Measurements from ENCODE around the gene FXYD3.

FXYD3 gene, protein sequence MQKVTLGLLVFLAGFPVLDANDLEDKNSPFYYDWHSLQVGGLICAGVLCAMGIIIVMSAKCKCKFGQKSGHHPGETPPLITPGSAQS

DNA sequence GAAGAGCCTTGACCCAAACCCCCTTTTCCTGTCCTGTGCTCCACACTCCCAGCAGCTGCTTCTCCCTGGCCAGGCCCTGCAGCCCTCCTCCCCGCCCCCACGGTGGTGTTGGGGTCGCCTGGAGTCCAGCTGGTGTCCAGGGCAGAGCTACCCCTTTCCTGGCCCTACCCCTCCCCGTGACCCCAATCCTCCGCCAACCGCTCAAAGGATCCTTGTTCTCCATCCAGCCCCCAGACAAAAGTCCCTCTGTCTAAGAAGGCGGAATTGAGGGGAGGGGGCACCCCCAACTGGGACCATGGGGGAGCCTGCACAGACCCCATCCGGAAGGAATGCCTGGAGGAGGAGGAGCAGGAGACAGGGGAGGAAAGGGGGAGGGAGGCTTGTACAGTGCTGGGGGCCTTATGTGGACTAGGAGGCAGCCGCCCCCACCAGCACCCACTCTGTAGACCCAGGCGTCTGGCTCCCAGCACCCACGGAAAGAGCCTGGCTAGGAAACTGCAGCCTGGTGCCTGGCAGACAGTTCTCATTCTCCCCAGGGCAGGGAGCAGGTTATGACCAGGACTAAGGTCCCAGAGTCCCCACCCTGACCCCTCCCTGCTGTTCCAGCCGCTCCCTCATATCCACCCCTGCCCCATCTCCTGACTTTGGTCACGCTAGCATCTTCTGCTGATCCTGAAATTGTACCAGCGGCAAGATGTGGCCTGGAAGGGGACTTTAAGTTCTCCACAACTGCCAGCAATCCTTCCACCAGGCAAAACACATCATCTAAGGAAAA lies at the start of gene FXYD3:
Gene FXYD3 (plus strand): TSS at position 647 of the 775 bp plus-strand sequence. CDS start 3,554 bp downstream, outside the sequence.
- no peak for DNase-seq (ENCODE audit: low spot score)

DNA sequence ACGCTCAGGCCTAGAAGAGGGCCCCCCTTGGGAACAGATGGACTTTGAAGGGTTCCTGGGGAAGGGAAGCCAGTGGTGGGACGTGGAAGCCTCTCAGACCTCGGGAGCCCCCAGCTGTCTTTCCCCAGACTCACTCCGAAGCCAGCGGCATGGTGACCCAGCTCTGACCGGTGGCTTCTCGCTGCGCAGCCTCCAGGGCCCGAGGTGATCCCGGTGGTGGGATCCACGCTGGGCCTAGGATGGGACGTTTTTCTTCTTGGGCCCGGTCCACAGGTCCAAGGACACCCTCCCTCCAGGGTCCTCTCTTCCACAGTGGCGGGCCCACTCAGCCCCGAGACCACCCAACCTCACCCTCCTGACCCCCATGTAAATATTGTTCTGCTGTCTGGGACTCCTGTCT lies 49.5 kb upstream of the FXYD3 start:
- DNase-seq (ENCODE audit: low spot score), result no peak

DNA sequence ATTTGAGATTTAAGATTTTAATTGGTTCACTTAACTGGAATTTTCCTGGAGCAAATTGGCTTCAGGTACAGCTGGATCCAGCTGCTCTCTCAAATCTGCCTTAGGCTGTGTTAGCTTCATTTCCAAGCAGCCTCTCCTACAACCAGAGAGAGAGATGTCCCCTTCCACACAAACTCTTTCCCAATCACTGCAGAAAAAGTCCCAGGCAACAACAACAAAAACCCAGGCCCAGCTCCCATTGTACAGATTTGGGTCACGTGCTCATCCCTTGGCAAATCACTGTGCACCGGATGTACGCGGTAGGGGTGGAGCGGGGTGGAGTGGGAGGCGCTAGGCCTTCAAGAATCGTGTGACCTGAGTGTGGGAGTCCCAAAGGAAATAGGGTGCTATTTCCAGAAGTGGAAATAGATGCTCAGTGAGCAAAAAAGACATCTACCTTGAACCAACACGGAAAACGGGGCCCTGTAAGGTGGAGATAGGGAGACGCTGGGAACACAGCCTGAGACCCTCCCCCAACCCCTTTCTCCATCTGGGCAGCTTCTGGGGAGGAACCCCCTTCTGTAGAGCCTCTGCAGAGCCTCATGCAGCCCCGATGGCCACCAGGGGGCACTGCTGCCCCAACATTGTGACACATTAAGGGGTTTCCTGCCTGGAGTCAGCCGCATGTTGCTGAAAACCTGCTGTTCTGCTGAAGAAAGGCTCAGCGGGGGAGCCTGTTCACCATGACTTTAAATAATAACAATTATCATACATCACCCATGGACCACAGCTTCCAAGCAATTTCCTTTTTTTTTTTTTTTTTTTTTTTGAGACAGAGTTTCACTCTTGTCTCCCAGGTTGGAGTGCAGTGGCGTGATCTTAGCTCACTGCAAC lies 48.7 kb upstream of the FXYD3 start:
- DNase-seq (ENCODE audit: low spot score), result peak; percentile 81

DNA sequence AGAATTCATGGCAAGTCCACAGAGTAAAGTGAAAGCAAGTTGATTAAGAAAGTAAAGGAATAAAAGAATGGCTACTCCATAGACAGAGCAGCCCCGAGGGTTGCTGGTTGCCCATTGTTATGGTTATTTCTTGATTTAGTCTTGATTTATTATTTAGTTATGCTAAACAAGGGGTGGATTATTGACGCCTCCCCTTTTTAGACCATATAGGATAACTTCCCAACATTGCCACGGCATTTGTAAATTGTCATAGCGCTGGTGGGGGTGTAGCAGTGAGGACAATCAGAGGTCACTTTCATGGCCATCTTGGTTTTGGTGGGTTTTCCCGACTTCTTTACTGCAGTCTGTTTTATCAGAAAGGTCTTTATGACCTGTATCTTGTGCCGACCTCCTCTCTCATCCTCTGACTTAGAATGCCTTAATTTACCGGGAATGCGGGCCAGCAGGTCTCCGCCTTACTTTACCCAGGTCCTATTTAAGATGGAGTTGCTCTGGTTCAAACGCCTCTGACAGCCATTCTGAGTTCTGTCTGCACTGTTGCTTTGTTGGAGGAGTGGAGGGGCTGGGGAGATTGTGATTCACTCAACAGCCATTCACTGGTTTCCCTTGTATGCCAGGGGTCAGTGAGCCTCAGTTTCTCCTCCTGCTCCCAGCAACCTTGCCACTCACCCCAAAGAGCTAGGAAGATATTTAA lies 46.5 kb upstream of the FXYD3 start:
- DNase-seq (ENCODE audit: low spot score), result no peak

DNA sequence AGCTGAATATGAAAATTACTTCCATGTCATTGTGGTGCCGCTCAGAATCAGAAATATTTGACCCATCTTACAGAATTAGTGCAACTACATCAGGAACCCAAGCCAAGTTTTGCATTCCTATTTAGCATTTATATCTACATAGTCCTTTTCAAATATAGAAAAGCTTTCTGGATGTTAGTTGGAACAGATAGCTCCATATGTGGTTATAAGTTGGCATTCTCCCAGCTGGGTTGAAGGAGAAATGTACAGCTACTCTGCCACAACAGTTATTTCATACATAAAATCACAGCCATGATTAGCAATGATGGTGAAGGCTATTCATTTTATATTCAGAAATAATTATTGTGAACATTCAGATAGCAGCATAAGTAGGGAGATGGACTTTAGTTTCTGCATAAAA lies 45.9 kb upstream of the FXYD3 start:
- no peak for DNase-seq (ENCODE audit: low spot score)

DNA sequence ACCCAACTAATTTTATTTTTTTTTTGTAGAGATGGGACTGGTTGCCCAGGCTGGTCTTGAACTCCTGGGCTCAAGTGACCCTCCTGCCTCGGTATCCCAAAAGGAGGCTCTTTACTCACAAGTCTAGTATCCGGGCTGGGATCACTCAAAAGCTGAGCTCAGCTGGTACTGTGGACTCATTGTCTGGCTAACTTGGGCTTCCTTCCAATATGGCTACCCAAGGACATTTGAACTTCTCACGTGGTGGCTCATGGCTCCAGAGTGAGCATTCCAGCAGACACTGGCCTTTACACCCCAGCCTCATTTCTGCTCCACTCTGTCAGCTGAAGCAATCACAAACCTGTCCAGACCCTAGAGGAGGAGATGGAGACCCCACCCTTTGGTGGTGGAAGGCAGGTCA lies 45.2 kb upstream of the FXYD3 start:
- DNase-seq (ENCODE audit: low spot score), result no peak

DNA sequence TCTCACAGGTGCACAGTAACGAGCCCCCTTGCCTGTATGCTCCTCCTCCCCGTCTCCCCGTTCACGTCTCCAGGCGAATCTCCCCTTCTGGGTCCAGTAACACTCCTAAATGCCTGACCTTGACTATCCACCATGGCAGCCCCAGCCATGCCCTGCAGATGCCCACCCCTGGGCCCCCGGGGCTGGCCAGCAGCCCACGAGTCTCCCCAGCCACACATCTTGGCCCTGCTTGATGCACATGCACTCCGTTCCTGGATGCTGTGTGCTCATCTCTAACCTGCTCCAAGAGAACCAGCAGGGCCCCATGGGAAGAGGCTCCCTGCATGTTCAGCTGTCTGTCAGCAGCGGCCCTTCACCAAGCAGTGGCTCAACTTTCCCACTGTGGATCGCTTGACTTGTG lies 42.1 kb upstream of the FXYD3 start:
- DNase-seq (ENCODE audit: low spot score), result no peak

DNA sequence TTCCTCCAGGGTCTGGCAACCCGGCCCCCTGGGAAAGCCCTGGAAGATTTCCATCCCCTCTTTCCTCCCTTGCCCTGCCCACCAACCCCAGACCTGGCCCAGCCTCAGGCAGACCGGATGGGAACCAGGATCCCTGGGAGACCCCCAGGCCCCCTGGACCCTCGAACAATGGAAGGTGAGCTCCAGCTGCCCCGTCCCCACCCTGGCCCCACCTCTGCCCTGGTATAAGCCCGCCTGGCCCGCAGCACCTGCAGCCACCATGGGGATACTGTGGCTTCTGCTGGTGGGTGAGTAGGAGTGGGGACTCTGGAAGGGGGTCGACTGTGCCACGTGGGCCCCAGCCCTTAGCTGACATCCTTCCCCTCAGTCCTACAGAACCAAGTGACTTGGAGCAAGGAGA lies 41.7 kb upstream of the FXYD3 start:
- DNase-seq (ENCODE audit: low spot score), result no peak

DNA sequence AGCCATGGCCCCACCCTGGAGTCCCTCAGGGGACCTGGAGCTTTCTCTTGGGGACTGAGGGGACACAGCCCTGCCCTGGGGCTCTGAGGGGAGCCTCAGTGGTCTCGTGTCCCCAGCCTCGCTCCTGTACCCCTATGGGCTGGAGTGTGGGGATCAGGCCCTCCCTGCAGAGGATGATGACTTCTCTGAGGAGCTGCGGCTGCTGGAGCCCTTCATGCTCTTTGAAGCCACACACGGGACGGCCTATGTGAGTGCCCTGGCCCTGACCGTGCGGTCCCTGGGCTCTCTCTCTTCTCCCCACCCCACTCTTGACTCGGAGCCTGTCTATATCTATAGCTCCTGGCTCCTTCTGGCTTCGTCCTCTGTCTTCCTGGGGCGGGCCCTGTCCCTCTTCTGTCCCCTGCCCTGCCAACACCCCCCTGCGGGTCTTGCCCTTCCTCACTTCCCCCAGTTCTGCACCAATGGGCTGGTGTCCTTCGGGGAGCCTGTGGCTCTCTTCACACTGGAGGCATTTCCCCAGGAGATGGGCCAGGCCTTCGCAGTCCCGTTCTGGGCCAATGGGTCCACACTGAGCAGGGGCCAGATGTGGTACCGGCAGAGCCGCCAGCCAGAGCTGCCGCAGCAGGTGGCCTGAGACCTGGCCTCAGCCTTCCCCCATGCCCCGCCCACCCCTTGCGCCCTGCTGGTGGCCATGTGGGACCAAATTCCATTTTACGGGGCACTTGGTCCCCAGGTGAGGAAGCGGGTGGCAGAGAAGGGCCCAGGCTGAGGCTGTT lies 41.0 kb upstream of the FXYD3 start:
- no peak for DNase-seq (ENCODE audit: low spot score)

DNA sequence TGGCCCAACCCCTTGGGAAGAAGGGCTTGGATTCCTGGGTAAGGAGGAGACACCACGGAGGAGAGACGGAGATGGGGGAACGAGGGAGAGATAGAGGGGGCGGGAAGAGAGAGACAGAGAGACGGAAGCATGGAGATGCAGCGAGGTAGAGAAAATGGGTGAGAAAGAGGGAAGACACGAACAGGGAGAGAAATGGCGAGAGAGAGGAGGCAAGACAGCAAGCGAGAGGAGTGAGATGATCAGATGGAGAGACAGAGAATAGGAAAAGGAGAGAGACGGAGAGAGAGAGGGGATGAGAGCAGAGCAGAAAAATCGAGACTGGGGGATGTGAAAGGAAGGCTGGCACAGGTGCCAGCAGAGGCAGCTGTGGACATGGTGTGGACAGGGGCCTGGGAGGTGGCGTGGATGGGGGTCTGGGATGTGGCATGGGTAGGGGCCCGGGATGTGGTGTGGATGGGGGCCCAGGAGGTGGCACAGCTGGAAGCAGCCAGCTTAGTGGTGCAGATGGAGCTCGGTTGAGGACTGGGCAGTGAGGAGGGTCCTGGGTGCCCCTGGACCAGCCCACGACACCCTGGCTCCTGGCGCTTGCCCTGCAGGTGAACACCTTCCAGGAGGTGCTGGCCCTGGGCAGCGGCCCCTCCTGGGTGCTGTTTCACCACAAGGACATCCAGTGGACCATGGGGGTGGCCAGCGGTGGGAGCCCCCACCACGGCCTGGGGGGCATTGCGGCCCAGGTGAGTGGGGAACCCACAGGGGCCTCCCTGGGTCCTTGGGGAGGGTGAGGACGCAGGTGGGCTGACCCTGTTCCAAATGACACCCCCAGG lies 40.2 kb upstream of the FXYD3 start:
- DNase-seq (ENCODE audit: low spot score), result no peak

DNA sequence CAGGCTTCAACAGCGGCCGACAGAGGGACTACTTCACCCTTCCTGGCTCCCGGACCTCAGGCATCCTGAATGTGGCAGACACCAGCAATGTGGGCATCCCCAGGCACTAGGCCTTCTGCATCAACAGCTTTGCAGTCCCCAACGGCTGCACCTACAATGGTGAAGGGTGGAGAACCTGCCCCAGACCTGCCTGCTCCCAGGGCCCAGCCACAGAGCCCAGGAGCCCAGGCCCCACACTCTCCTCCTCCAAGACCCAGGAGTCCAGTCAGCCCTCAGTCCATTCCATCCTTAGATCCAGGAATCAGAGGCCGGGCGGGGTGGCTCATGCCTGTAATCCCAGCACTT lies 39.6 kb upstream of the FXYD3 start:
- DNase-seq (ENCODE audit: low spot score), result no peak

DNA sequence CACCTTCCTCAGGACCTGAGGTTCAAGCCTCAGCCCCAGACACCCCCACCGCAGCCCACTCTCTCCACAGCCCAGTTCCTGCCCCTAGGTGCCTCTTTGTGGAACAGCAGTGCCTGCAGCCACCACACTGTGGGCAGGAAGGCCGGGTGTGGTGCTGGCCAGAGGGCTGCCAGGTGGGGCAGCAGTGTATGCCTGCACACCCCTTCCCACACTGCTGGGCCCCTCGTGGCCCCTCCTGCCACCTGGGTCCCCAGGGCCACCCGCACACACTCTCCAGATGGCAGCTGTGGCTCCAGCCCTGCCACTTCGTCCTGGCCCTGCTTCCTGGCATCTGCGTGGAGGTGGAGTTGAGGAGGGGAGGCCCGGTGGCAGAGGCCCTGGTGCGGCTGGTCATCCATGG lies 39.0 kb upstream of the FXYD3 start:
- no peak for DNase-seq (ENCODE audit: low spot score)

DNA sequence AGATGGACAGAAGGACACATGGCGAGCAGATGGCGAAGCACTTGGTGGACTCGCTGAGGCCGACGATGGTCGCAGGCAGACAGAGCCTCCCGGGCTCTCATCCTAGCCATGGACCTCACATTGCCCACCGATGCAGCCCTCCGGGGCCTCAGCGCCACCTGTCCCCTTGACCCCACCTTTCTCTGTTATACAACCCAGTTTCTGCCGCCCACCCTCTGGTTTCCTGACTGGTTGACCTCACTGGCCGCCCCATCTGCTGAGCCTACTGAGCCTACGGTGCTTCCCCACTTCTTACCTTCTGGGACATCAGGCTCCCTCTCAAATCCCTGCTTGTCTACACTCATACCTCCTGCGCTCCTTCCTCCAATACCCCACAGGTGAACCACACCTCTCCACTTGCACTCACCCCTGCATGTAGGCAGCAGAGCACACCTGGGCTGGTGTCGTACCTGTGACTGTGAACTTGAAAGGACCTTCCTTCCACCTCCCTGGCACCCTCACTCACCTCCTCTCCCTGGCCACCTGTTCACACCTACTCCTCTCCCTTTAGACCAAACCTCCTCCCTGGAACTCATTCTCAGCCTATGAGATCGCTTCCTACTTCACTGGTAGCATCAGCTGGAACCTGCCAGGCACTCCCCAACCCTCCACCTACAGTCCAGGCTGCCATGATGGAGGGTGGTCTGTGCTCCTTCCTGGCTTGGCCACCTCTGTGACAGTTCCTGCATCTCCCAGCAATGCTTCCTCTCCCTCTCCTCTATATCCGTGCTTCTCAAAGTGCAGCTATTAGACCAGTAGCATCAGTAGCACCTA lies 38.0 kb upstream of the FXYD3 start:
- no peak for DNase-seq (ENCODE audit: low spot score)

DNA sequence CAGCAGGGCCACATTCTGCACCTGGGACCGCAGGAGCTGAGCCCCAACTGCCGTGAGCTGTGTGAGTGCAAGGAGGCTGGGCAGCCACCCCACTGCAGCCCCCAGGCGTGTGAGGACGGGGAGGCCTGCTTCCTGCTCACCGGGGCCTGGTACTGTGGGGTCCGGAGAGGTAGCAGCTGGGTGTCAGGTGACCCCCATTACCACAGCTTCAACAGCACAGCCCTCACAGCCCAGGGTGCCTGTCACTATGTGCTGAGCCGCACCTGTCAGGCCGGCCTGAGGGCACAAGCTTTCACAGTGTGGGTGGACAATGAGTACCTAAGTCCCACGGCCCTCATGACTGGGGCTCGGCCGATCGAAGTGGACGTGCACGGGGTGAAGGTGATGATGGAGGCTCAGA lies 35.8 kb upstream of the FXYD3 start:
- DNase-seq (ENCODE audit: low spot score), result no peak

DNA sequence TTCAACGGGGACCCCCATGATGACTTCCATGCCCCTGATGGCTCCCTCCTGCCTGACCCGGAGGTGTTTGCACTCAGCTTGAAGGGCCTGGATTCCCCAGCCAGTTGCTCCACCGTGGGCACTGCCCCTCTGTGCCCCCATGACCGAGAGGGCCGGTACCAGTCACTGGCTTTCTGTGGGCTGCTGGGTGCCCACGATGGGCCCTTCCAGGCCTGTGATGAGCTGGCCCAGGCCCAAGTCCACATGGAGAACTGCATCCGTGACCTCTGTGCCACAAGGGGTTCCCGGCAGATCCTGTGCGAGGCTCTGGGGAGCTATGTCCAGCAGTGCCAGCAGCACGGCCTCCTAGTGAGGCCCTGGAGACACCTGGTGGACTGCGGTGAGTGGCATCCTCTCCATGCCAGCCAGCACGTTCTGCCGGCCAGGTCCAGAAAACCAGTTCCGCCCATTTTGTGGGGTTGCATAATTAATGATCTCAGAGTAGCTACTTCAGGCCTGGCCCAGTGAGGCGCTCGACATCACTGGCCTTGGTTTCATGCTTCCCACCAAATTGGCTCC lies 34.9 kb upstream of the FXYD3 start:
- DNase-seq (ENCODE audit: low spot score), result no peak

DNA sequence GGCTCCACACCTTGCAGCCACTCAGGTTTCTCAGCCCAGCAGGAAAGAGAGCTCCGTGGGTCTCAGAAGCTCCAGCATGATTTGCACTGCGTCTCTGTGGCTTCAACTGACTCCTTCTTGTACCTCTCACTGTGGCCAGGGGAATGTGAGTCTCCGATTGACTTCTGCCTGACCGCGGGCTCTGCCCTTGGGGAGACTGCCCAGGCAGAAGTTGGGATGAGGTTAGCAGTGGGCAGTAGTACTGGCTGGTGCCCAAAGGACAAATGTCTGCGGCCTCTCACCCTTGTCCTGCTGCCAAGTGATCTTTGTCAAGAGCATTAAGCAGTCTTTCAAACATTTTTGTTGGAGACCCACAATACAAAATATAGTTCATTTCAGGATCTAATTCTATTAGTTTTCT lies 34.4 kb upstream of the FXYD3 start:
- DNase-seq (ENCODE audit: low spot score), result no peak

DNA sequence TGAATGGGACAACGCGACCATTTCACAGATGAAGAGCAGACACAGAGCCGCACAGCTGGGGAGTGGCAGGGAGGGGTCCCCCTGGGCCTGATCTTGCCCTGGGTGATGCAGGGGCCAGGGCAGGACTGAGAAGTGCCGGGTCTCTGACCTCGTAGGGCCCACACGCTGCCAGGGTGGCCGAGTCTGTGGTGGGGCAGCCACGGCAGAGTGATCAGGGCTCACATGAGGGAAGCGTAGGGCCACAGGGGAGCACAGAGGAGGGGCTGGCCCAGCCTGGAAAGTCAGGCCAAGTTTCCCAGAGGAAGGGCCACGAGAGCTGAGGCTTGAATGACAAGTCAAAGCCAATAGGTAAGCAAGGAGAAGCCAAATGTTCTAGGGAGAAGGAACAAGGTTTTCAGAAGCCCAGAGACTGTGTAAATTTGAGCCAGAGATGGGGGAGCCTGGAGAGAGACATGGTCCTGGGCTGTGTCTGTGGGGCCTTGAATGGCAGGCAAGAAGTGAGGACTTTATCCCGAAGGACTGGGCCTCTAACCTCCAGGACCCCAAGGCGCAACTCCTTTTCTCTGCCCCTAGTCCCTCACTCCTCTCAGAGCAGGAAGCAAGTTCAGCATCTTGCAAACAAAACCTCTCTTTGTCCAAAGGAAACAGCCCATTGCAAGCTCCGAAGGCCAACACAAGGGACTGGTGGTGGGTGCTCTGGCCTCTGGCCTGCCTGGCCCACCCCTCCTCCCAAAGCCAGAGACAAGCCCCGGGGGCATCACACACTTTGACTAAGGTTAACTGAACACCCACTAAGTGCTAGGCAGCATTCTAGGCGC lies 31.7 kb upstream of the FXYD3 start:
- DNase-seq (ENCODE audit: low spot score), result no peak

DNA sequence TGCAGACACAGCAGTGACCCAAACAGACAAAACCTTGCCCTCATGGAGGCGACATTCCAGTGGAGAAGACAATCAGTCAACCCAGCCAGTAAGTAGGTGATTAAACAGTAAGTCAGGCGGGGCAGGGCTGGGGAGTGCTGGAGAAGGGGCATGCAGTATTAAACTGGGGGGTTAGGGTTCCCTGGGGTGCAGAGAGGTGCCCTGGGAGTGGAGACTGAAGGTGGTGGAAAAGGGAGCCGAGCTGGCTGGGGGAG lies 31.2 kb upstream of the FXYD3 start:
- no peak for DNase-seq (ENCODE audit: low spot score)

DNA sequence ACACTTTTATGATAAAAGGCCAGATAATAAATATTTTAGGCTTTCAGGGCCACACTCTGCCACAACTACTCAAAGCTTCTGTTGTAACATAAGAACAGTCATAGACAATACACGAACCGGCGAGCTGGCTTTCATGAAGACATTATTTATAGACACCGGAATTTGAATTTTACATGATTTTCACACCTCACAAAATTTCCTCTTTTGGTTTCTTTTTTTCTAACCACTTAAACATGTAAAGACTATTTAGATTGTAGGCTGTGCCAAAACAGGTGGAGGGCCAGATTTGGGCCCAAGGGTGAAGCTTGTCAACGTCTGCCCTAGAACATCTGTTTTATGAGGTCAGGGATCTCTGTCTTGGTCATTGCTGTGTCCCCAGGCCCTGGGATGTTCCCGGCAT lies 29.7 kb upstream of the FXYD3 start:
- DNase-seq (ENCODE audit: low spot score), result no peak

Measured in kidney capillary endothelial cell (primary cell).